Tibial nerve (tissue), 4 donors: ENCODE data around the gene NUAK2. TPM values are rescaled to one million over a fixed set of nuclear protein-coding genes. Genes with fewer than 3 reads are reported as not detected.
A peak's percentile ranks its signal among the peaks of the same experiment; 100 is the strongest.
"Not testable (repeated sequence)": the region's sequence is repeated elsewhere in the genome, so short reads cannot be mapped to it uniquely, and the experiment has no call there.

Experiments
- DNase-seq, 2 donors: peaks; one replicate each; pipeline ENCODE4 v3.0.0-alpha.2; 2019; ENCODE audit warnings: low spot score in 2 of 2
- H3K27ac ChIP-seq, 4 donors: fragments of 200-600 bp; sonication (generic) in 3 of 4; one replicate each; pipeline ENCODE4 v1.5.1; 2017 to 2019; ENCODE audit warnings: mild to moderate bottlenecking in 1 of 4
- H3K27me3 ChIP-seq, 2 donors: fragments of 200-600 bp; sonication (generic) in 1 of 2; one replicate each; pipeline versions ENCODE4 v1.5.1 to v1.6.0; 2017 to 2019
- H3K36me3 ChIP-seq, 3 donors: fragments of 200-600 bp; sonication (generic); one replicate each; pipeline ENCODE4 v1.5.1; 2018 to 2019
- H3K4me1 ChIP-seq, 4 donors: fragments of 200-600 bp; sonication (generic) in 3 of 4; one replicate each; pipeline ENCODE4 v1.5.1; 2017 to 2019
- H3K4me3 ChIP-seq, 4 donors: fragments of 200-600 bp; sonication (generic) in 3 of 4; one replicate each; pipeline ENCODE4 v1.5.1; 2017 to 2019; ENCODE audit warnings: mild to moderate bottlenecking in 1 of 4, moderate library complexity in 1 of 4
- H3K9me3 ChIP-seq, 4 donors: fragments of 200-600 bp; sonication (generic) in 3 of 4; one replicate each; pipeline ENCODE4 v1.5.1; 2017 to 2019
- CTCF ChIP-seq, 5 experiments: fragments of 200-600 bp in 3 of 5; fragments of 450-650 bp in 2 of 5; sonication (generic) in 3 of 5; IDR thresholded peaks; one replicate each; pipeline ENCODE4 v1.5.1; 2016 to 2019; ENCODE audit warnings: antibody characterized with exemption in 5 of 5, mild to moderate bottlenecking in 3 of 5, moderate library complexity in 2 of 5
- EP300 ChIP-seq, 2 donors: sonication (generic); formaldehyde crosslinking; IDR thresholded peaks; one replicate each; pipeline ENCODE4 v1.6.1; 2017; ENCODE audit warnings: antibody characterized with exemption in 2 of 2, mild to moderate bottlenecking in 1 of 2
- POLR2A ChIP-seq, 2 donors: fragments of 450-650 bp; IDR thresholded peaks; one replicate each; pipeline ENCODE4 v1.6.1; 2017; ENCODE audit warnings: antibody characterized with exemption in 2 of 2, mild to moderate bottlenecking in 2 of 2, moderate library complexity in 2 of 2
- WGBS, 2 donors: methylation state at CpG; one replicate each; pipeline ENCODE4 v1.1.5; 2018; 5-methylcytosine and 5-hydroxymethylcytosine counted together
- total RNA-seq, 4 donors: library from RNA; depleted of rRNA; stranded (reverse); fragments of >200 nt; gene quantifications; one replicate each; pipeline ENCODE4 v1.1.0, GENCODE V29; 2016

NUAK2 gene
- total RNA-seq, 4 donors from 2014 or later: 0.60 to 5.3 (median 2.7) TPM

GRCh38 chr1:205301842-205302588 is 19.5 kb downstream of the NUAK2 start:
- peak overlapping the region; percentile 0 to 68 (median 66) for H3K27ac ChIP-seq

GRCh38 chr1:205301205-205301821 is 20.2 kb downstream of the NUAK2 start:
- no peak overlapping the region for H3K4me3 ChIP-seq
- DNase-seq: no peak
- peaks cover 0 to 38% (median 22%) of the 10 kb centered on the region in 3 donors for H3K36me3 ChIP-seq
- no peaks in the 10 kb centered on the region for H3K9me3 ChIP-seq
- H3K27me3 ChIP-seq: no peaks in the 10 kb centered on the region
- peaks cover 0 to 20% (median 11%) of the 10 kb centered on the region in 4 donors for H3K4me1 ChIP-seq
- H3K27ac ChIP-seq: peak overlapping the region; percentile 0 to 68 (median 66)
- no peak for TF ChIP-seq CTCF (IDR thresholded peaks at IDR 0.05)
- TF ChIP-seq EP300 (IDR thresholded peaks at IDR 0.05): peak in 1 of 2 donors; percentile 67
- 19 to 20% methylated on average over 14 of the region's 14 CpGs for WGBS, 2 donors

More at GRCh38 chr1:205301842-205302588, 19.5 kb downstream of the NUAK2 start:
- no peak for TF ChIP-seq CTCF (IDR thresholded peaks at IDR 0.05)
- TF ChIP-seq EP300 (IDR thresholded peaks at IDR 0.05): no peak
- no peaks in the 10 kb centered on the region for H3K9me3 ChIP-seq
- no peaks in the 10 kb centered on the region for H3K27me3 ChIP-seq
- peaks cover 0 to 44% (median 22%) of the 10 kb centered on the region in 3 donors for H3K36me3 ChIP-seq
- H3K4me3 ChIP-seq: no peak overlapping the region
- WGBS, 2 donors: 61 to 65% methylated on average over 6 of the region's 6 CpGs
- no peak for DNase-seq
- peaks cover 0 to 20% (median 11%) of the 10 kb centered on the region in 4 donors for H3K4me1 ChIP-seq

- no peaks in the 10 kb centered on the region for H3K9me3 ChIP-seq
- H3K4me3 ChIP-seq: no peak overlapping the region
- DNase-seq: no peak
- TF ChIP-seq EP300 (IDR thresholded peaks at IDR 0.05) (no peak), CTCF (IDR thresholded peaks at IDR 0.05) (no peak), POLR2A (IDR thresholded peaks at IDR 0.05) (no peak)
- peaks cover 0 to 26% (median 20%) of the 10 kb centered on the region in 3 donors for H3K36me3 ChIP-seq
- H3K27me3 ChIP-seq: no peaks in the 10 kb centered on the region
- H3K4me1 ChIP-seq: peaks cover 0 to 20% (median 11%) of the 10 kb centered on the region in 4 donors
- peak overlapping the region in 1 of 4 donors; percentile 68 for H3K27ac ChIP-seq
- WGBS, 2 donors: 80 to 88% methylated on average over 9 of the region's 9 CpGs
Measured at GRCh38 chr1:205300149-205300548, 21.4 kb downstream of the NUAK2 start.

GRCh38 chr1:205298191-205298994 is 23.2 kb downstream of the NUAK2 start:
- Histone ChIP-seq H3K4me1 (peaks cover 0 to 37% (median 21%) of the 10 kb centered on the region in 4 donors), H3K9me3 (no peaks in the 10 kb centered on the region), H3K36me3 (peaks cover 0 to 9% (median 6%) of the 10 kb centered on the region in 3 donors), H3K27me3 (no peaks in the 10 kb centered on the region), H3K27ac (peak overlapping the region in 1 of 4 donors; percentile 9), H3K4me3 (no peak overlapping the region)
- TF ChIP-seq EP300 (IDR thresholded peaks at IDR 0.05) (no peak), CTCF (IDR thresholded peaks at IDR 0.05) (no peak), POLR2A (IDR thresholded peaks at IDR 0.05) (no peak)
- no peak for DNase-seq
- WGBS, 2 donors: 66 to 78% methylated on average over 9 of the region's 9 CpGs

- H3K27ac ChIP-seq, H3K4me3 ChIP-seq, DNase-seq, H3K9me3 ChIP-seq, H3K27me3 ChIP-seq, H3K36me3 ChIP-seq: not testable (repeated sequence)
- WGBS, 2 donors: 93 to 97% methylated on average over 5 of the region's 5 CpGs
- H3K4me1 ChIP-seq: peaks cover 0 to 37% (median 21%) of the 10 kb centered on the region in 4 donors
Measured at GRCh38 chr1:205297546-205298177, 23.9 kb downstream of the NUAK2 start.
